Body of pancreas (tissue), 4 donors: ENCODE data around the gene ERC1.

ENCODE experiments used
- POLR2A ChIP-seq, 3 donors: fragments of 450-650 bp; IDR thresholded peaks; one replicate each; pipeline ENCODE4 v1.6.1; 2016; ENCODE audit warnings: antibody characterized with exemption in 3 of 3, mild to moderate bottlenecking in 2 of 3
- TF ChIP-seq, protein P1 (sequence below), 7 experiments: fragments of 450-650 bp in 4 of 7; fragments of 200-600 bp in 3 of 7; sonication (generic) in 3 of 7; IDR thresholded peaks; one replicate each; pipeline ENCODE4 v1.5.1; 2016 to 2019; ENCODE audit warnings: antibody characterized with exemption in 7 of 7

GRCh38 chr12:1288333-1288732, 297.3 kb downstream of the ERC1 start:
- TF ChIP-seq POLR2A (IDR thresholded peaks at IDR 0.05): no peak
- TF ChIP-seq, protein P1, sequence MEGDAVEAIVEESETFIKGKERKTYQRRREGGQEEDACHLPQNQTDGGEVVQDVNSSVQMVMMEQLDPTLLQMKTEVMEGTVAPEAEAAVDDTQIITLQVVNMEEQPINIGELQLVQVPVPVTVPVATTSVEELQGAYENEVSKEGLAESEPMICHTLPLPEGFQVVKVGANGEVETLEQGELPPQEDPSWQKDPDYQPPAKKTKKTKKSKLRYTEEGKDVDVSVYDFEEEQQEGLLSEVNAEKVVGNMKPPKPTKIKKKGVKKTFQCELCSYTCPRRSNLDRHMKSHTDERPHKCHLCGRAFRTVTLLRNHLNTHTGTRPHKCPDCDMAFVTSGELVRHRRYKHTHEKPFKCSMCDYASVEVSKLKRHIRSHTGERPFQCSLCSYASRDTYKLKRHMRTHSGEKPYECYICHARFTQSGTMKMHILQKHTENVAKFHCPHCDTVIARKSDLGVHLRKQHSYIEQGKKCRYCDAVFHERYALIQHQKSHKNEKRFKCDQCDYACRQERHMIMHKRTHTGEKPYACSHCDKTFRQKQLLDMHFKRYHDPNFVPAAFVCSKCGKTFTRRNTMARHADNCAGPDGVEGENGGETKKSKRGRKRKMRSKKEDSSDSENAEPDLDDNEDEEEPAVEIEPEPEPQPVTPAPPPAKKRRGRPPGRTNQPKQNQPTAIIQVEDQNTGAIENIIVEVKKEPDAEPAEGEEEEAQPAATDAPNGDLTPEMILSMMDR (IDR thresholded peaks at IDR 0.05): no peak
